ENCODE data around the gene DPPA5. TPM values are rescaled to one million over a fixed set of nuclear protein-coding genes. Genes with fewer than 3 reads are reported as not detected.

DPPA5 gene
- total and polyA plus RNA-seq, 9 of the 15 experiments (the other 6 are each of a cell fraction or from before 2014, with no cell fraction given): not detected

GRCh38 chr6:73309785-73310502 is 44.1 kb downstream of the DPPA5 start (continued):
- TF ChIP-seq, protein P1, sequence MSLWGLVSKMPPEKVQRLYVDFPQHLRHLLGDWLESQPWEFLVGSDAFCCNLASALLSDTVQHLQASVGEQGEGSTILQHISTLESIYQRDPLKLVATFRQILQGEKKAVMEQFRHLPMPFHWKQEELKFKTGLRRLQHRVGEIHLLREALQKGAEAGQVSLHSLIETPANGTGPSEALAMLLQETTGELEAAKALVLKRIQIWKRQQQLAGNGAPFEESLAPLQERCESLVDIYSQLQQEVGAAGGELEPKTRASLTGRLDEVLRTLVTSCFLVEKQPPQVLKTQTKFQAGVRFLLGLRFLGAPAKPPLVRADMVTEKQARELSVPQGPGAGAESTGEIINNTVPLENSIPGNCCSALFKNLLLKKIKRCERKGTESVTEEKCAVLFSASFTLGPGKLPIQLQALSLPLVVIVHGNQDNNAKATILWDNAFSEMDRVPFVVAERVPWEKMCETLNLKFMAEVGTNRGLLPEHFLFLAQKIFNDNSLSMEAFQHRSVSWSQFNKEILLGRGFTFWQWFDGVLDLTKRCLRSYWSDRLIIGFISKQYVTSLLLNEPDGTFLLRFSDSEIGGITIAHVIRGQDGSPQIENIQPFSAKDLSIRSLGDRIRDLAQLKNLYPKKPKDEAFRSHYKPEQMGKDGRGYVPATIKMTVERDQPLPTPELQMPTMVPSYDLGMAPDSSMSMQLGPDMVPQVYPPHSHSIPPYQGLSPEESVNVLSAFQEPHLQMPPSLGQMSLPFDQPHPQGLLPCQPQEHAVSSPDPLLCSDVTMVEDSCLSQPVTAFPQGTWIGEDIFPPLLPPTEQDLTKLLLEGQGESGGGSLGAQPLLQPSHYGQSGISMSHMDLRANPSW (CRISPR knock-in tag; IDR thresholded peaks at IDR 0.05): no peak
- TF ChIP-seq POLR2AphosphoS5 (IDR thresholded peaks at IDR 0.05; ENCODE audit: control insufficient read depth, insufficient read depth, low read depth, low read length): peak; percentile 58; the same call in 1 of the 2 replicates
- TF ChIP-seq L3MBTL2 (IDR thresholded peaks at IDR 0.05): peak; percentile 78
- TF ChIP-seq WHSC1 (IDR thresholded peaks at IDR 0.05; ENCODE audit: low read length): no peak
- TF ChIP-seq BRF1 (IDR thresholded peaks at IDR 0.05; ENCODE audit: borderline replicate concordance, extremely low read depth, insufficient read length): no peak
- peak; percentile 74; the same call in 1 of the 2 replicates for TF ChIP-seq CTBP1 (IDR thresholded peaks at IDR 0.05; ENCODE audit: borderline replicate concordance)
- TF ChIP-seq RBFOX2 (IDR thresholded peaks at IDR 0.05; ENCODE audit: low read depth, low read length): peak; percentile 93
- TF ChIP-seq ZC3H4 (CRISPR knock-in tag; IDR thresholded peaks at IDR 0.05; ENCODE audit: borderline replicate concordance): peak; percentile 65
- TF ChIP-seq PHB2 (IDR thresholded peaks at IDR 0.05; ENCODE audit: low read depth): no peak
- no peak for TF ChIP-seq YBX1 (IDR thresholded peaks at IDR 0.05)
- TF ChIP-seq GABPA (tag; conservative IDR thresholded peaks at IDR 0.05; ENCODE audit: low read depth): peak; percentile 68
- TF ChIP-seq, protein P2, sequence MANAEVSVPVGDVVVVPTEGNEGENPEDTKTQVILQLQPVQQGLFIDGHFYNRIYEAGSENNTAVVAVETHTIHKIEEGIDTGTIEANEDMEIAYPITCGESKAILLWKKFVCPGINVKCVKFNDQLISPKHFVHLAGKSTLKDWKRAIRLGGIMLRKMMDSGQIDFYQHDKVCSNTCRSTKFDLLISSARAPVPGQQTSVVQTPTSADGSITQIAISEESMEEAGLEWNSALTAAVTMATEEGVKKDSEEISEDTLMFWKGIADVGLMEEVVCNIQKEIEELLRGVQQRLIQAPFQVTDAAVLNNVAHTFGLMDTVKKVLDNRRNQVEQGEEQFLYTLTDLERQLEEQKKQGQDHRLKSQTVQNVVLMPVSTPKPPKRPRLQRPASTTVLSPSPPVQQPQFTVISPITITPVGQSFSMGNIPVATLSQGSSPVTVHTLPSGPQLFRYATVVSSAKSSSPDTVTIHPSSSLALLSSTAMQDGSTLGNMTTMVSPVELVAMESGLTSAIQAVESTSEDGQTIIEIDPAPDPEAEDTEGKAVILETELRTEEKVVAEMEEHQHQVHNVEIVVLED (CRISPR knock-in tag; IDR thresholded peaks at IDR 0.05): no peak
- TF ChIP-seq TAF7 (tag; IDR thresholded peaks at IDR 0.05): no peak
- TF ChIP-seq FOXM1 (IDR thresholded peaks at IDR 0.05; ENCODE audit: low read depth): no peak
- no peak; the same call in 1 of the 2 replicates for TF ChIP-seq FOXM1 (CRISPR knock-in tag; IDR thresholded peaks at IDR 0.05; ENCODE audit: low read depth)
- 0 out of 2 replicates have a peak, but pooled peaks have one; percentile 8 for TF ChIP-seq CBX1 (IDR thresholded peaks at IDR 0.05; ENCODE audit: low read depth)
- no peak for TF ChIP-seq BRD4 (IDR thresholded peaks at IDR 0.05)
- no peak for TF ChIP-seq NR4A1 (CRISPR knock-in tag; IDR thresholded peaks at IDR 0.05)
- TF ChIP-seq NR4A1 (tag; IDR thresholded peaks at IDR 0.05): no peak
- TF ChIP-seq HLTF (IDR thresholded peaks at IDR 0.05): 0 out of 2 replicates have a peak, but pooled peaks have one; percentile 8
- no peak for TF ChIP-seq NFATC3 (IDR thresholded peaks at IDR 0.05)
- TF ChIP-seq HMGXB4 (CRISPR knock-in tag; IDR thresholded peaks at IDR 0.05): no peak
- no peak for TF ChIP-seq TFAM (CRISPR knock-in tag; conservative IDR thresholded peaks at IDR 0.05)
- TF ChIP-seq SRSF3 (IDR thresholded peaks at IDR 0.05; ENCODE audit: insufficient read depth, low read length): no peak
- no peak for TF ChIP-seq RUNX1 (IDR thresholded peaks at IDR 0.05; ENCODE audit: low read depth)

Data from K562 (cell line).